HFFc6 (cell line): Measurements from ENCODE around the gene SLC66A3. TPM values are rescaled to one million over a fixed set of nuclear protein-coding genes. Genes with fewer than 3 reads are reported as not detected.

Experiments used
- DNase-seq: peaks from one replicate; pipeline ENCODE4 v3.0.0-alpha.2; 2018
- H3K27ac Mint-ChIP-seq: 2 replicates; pipeline ENCODE4 v1.8.0; 2020; ENCODE audit warnings: mild to moderate bottlenecking, mixed read lengths
- H3K27me3 Mint-ChIP-seq: 2 replicates; pipeline ENCODE4 v1.8.0; 2021; ENCODE audit warnings: mild to moderate bottlenecking, moderate library complexity, mixed read lengths; ENCODE audit not compliant: insufficient read depth
- H3K36me3 Mint-ChIP-seq: 2 replicates; pipeline ENCODE4 v1.8.0; 2021; ENCODE audit warnings: low read depth, mixed read lengths
- H3K4me1 Mint-ChIP-seq: 2 replicates; pipeline ENCODE4 v1.8.0; 2020; ENCODE audit warnings: low read depth, mixed read lengths
- H3K4me3 Mint-ChIP-seq: 2 replicates; pipeline ENCODE4 v1.8.0; 2020; ENCODE audit warnings: mild to moderate bottlenecking, moderate library complexity, mixed read lengths
- H3K9me3 Mint-ChIP-seq: 2 replicates; pipeline ENCODE4 v1.8.0; 2020; ENCODE audit warnings: mild to moderate bottlenecking, mixed read lengths
- total RNA-seq, 6 experiments: library from RNA; stranded (reverse); fragmentation: NEBNext Ultra II Directional; extraction: Animal tissue kit (Norgen Biotek cat#: 25700); gene quantifications; 2 replicates in 1 of 6; 3 replicates in 5 of 6; pipeline ENCODE4 v1.2.3, GENCODE V29; 2021
- TF ChIP-seq, protein P1 (sequence below): fragments of 200-600 bp; sonication (generic); IDR thresholded peaks from 2 replicates; pipeline ENCODE4 v1.5.0; 2021; ENCODE audit warnings: antibody characterized with exemption, mild to moderate bottlenecking

SLC66A3 gene
- total RNA-seq, 6 experiments from 2014 or later = 11.4 to 17.4 (median 13.0) TPM

GRCh38 chr2:11186145-11186544 lies 30.9 kb downstream of the SLC66A3 start:
- DNase-seq = no peak
- Mint-ChIP-seq H3K4me1 (peaks cover 16% of the 10 kb centered on the region), H3K4me3 (no peak overlapping the region; the same call in 1 of the 2 replicates), H3K27ac (0 out of 2 replicates have a peak overlapping the region, but pooled peaks have one; percentile 29), H3K27me3 (no peaks in the 10 kb centered on the region), H3K9me3 (no peaks in the 10 kb centered on the region), H3K36me3 (peaks cover 29% of the 10 kb centered on the region)
- TF ChIP-seq, protein P1, sequence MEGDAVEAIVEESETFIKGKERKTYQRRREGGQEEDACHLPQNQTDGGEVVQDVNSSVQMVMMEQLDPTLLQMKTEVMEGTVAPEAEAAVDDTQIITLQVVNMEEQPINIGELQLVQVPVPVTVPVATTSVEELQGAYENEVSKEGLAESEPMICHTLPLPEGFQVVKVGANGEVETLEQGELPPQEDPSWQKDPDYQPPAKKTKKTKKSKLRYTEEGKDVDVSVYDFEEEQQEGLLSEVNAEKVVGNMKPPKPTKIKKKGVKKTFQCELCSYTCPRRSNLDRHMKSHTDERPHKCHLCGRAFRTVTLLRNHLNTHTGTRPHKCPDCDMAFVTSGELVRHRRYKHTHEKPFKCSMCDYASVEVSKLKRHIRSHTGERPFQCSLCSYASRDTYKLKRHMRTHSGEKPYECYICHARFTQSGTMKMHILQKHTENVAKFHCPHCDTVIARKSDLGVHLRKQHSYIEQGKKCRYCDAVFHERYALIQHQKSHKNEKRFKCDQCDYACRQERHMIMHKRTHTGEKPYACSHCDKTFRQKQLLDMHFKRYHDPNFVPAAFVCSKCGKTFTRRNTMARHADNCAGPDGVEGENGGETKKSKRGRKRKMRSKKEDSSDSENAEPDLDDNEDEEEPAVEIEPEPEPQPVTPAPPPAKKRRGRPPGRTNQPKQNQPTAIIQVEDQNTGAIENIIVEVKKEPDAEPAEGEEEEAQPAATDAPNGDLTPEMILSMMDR = no peak

- TF ChIP-seq, protein P1 = no peak
- H3K36me3 Mint-ChIP-seq = peaks cover 29% of the 10 kb centered on the region
- peak; percentile 78 for DNase-seq
- peak overlapping the region; percentile 70 for H3K27ac Mint-ChIP-seq
- H3K27me3 Mint-ChIP-seq = no peaks in the 10 kb centered on the region
- no peaks in the 10 kb centered on the region for H3K9me3 Mint-ChIP-seq
- H3K4me1 Mint-ChIP-seq = peaks cover 16% of the 10 kb centered on the region
- H3K4me3 Mint-ChIP-seq = peak overlapping the region; percentile 24; the same call in 1 of the 2 replicates
Measured at GRCh38 chr2:11187083-11187619, 31.9 kb downstream of the SLC66A3 start.

- TF ChIP-seq, protein P1 = no peak
- DNase-seq = no peak
- Mint-ChIP-seq H3K9me3 (no peaks in the 10 kb centered on the region), H3K4me1 (peaks cover 16% of the 10 kb centered on the region), H3K27me3 (no peaks in the 10 kb centered on the region), H3K36me3 (peaks cover 29% of the 10 kb centered on the region), H3K27ac (0 out of 2 replicates have a peak overlapping the region, but pooled peaks have one; percentile 2), H3K4me3 (peak overlapping the region; percentile 24; the same call in 1 of the 2 replicates)
Measured at GRCh38 chr2:11187731-11188130, 32.5 kb downstream of the SLC66A3 start.

GRCh38 chr2:11196246-11196645 lies 41.0 kb downstream of the SLC66A3 start:
- TF ChIP-seq, protein P1 = no peak
- no peak overlapping the region for H3K4me3 Mint-ChIP-seq
- no peaks in the 10 kb centered on the region for H3K9me3 Mint-ChIP-seq
- H3K4me1 Mint-ChIP-seq = no peaks in the 10 kb centered on the region
- H3K27ac Mint-ChIP-seq = no peak overlapping the region
- no peaks in the 10 kb centered on the region for H3K27me3 Mint-ChIP-seq
- H3K36me3 Mint-ChIP-seq = peaks cover 19% of the 10 kb centered on the region
- no peak for DNase-seq

- peaks cover 25% of the 10 kb centered on the region for H3K4me1 Mint-ChIP-seq
- no peak overlapping the region for H3K27ac Mint-ChIP-seq
- DNase-seq = no peak
- no peak overlapping the region for H3K4me3 Mint-ChIP-seq
- TF ChIP-seq, protein P1 = no peak
- no peaks in the 10 kb centered on the region for H3K9me3 Mint-ChIP-seq
- no peaks in the 10 kb centered on the region for H3K27me3 Mint-ChIP-seq
- H3K36me3 Mint-ChIP-seq = peaks cover 17% of the 10 kb centered on the region
Measured at GRCh38 chr2:11200651-11201050, 45.4 kb downstream of the SLC66A3 start.
